AG04450 (cell line): Measurements from ENCODE around the gene GRAP. TPM values are rescaled to one million over a fixed set of nuclear protein-coding genes. Genes with fewer than 3 reads are reported as not detected.

Source experiments
- CTCF ChIA-PET: fragments of 300-600, 350-600 bp; formaldehyde crosslinking; extraction: SDS; loops from one replicate; lab custom pipeline; 2022; ENCODE audit warnings: antibody characterized with exemption, inconsistent platforms; lab: Charles Lee
- POLR2A ChIA-PET: fragments of 350-600 bp; formaldehyde crosslinking; extraction: SDS; loops from one replicate; lab custom pipeline; 2021; ENCODE audit warnings: antibody characterized with exemption, inconsistent platforms; lab: Yijun Ruan, JAX
- DNase-seq: peaks from one replicate; pipeline ENCODE4 v3.0.0-alpha.2; 2011; ENCODE audit warnings: low read depth, low spot score
- H3K27ac ChIP-seq: one replicate; pipeline ENCODE4 v1.5.1; 2012; ENCODE audit warnings: low read depth, low read length, control low read depth
- H3K27me3 ChIP-seq: one replicate; pipeline ENCODE4 v1.6.0; 2012; ENCODE audit warnings: low read length; ENCODE audit not compliant: control insufficient read depth, insufficient read depth
- H3K4me3 ChIP-seq: 2 replicates; pipeline ENCODE4 v1.5.1; 2011; ENCODE audit warnings: mild to moderate bottlenecking, low read depth, low read length, control low read depth
- H3K9me3 ChIP-seq: 2 replicates; pipeline ENCODE4 v1.5.1; 2012; ENCODE audit warnings: low read length; ENCODE audit not compliant: control insufficient read depth, insufficient read depth
- CTCF ChIP-seq: IDR thresholded peaks from 2 replicates; pipeline ENCODE4 v1.5.1; 2011; ENCODE audit warnings: low read depth, low read length, control low read depth, inconsistent platforms
- polyA plus RNA-seq: library from polyadenylated mRNA; depleted of rRNA; stranded (reverse); fragments of >200 nt; gene quantifications from 2 replicates; pipeline ENCODE4 v1.2.3, GENCODE V29; 2011

Gene GRAP
- polyA plus RNA-seq, 1 experiment, result 0.15 TPM

DNA sequence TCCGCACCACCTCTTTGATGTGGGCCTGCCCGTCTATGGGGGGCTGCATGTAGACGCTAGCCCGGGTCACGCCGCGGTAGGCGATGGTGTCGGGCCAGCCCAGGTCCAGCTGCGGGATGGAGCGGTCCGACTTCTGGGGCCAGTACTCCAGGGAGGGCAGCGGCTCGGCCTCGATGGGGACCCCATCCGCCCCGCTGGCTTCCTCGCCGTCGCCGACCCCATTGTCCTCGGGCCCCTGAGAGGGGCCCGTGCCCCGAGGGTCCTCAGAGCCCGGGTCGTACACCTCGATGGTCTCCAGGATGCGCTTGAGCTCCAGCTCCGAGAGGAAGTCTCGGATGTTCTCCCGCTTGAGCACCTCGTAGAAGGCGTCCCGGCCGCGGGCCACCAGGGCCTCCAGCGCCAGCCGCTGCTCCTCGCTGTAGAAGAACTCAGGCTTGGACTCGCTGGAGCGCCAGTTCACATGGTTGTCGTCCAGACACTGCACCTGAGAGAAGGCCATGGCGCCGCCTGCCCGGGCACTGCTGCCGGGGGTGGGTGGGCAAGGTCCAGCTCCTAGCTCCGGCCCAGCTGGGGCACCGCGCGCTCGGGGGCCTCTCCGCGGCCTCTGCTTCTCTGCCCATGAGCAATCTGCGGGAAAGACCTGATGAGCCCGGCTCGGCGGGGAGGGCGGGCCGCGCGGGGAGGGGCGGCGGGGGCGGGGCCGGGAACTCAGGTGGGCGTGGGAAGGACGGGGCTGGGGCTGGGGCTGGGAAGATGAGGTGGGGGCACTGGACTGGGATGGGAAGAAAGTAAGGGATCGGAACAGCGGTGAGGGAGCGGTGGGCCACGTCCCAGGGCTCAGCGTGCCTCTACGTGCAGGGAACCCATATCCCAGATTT, 43.0 kb downstream of the GRAP start:
- TF ChIP-seq CTCF, result no peak
- DNase-seq, result no peak

GRCh38 chr17:19002805-19003542, 43.8 kb downstream of the GRAP start:
- CTCF ChIA-PET, result interaction anchor here (0.8 kb wide), 1 partner anchor 42 kb away, joined by 3 read pairs; no protein-coding TSS in a partner anchor
- no peaks in the 10 kb centered on the region; the same call in 1 of the 2 replicates for H3K9me3 ChIP-seq
- no peak for TF ChIP-seq CTCF
- POLR2A ChIA-PET, result interaction anchor here (1.1 kb wide), 1 partner anchor 42 kb away, joined by 4 read pairs; no protein-coding TSS in a partner anchor
- H3K4me3 ChIP-seq, result peak overlapping the region; percentile 73
- DNase-seq, result no peak
- H3K27me3 ChIP-seq, result no peaks in the 10 kb centered on the region
- peak overlapping the region; percentile 21 for H3K27ac ChIP-seq

More for the DNA sequence above, 43.0 kb downstream of the GRAP start:
- Histone ChIP-seq H3K27me3 (no peaks in the 10 kb centered on the region), H3K9me3 (no peaks in the 10 kb centered on the region; the same call in 1 of the 2 replicates), H3K27ac (peak overlapping the region; percentile 77), H3K4me3 (peak overlapping the region; percentile 73)
- POLR2A ChIA-PET, result interaction anchor here (1.1 kb wide), 1 partner anchor 43 kb away, joined by 4 read pairs; no protein-coding TSS in a partner anchor
- CTCF ChIA-PET, result no interaction called here

DNA sequence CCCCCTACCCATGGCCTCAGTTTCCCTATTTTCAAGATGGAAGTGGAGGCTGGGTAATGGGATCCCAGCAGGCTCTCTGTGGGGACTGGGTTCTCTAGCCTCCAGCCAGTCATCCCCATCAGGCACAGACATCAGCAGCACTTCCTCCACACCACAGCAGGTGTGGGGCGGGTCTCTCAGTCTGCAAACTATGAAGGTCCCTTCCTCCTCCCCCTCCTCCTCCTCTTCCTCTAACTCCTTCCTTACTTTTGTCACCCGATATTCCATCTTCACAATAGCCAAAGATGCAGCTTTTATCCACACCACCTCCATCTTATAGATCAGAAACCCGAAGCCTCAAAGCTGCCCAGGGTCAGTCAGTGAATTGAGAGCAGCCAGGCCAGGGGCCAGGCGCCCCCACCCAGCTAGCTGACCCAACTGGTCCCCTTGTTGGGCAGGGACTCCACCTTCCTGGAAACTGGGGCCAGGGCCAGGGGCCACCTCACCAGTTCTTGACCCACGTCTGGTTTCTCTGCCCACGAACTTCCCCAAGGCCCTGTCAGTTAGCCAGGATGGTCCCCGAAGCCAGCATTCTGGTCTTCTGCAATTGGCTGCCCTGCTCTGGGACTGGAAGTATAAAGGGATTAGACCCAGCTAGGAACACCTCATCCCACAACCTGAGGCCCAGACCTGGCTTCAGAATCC, 44.7 kb downstream of the GRAP start:
- H3K27me3 ChIP-seq, result no peaks in the 10 kb centered on the region
- TF ChIP-seq CTCF, result no peak
- DNase-seq, result no peak
- peak overlapping the region; percentile 73 for H3K4me3 ChIP-seq
- CTCF ChIA-PET, result interaction anchor here (0.8 to 1.3 kb wide), 2 partner anchors 41 kb away, joined by 3 to 7 read pairs; no protein-coding TSS in a partner anchor
- POLR2A ChIA-PET, result interaction anchor here (0.6 to 1.1 kb wide), 2 partner anchors 41 to 70 kb away, joined by 4 to 11 read pairs; no protein-coding TSS in a partner anchor
- no peaks in the 10 kb centered on the region; the same call in 1 of the 2 replicates for H3K9me3 ChIP-seq
- H3K27ac ChIP-seq, result no peak overlapping the region

DNA sequence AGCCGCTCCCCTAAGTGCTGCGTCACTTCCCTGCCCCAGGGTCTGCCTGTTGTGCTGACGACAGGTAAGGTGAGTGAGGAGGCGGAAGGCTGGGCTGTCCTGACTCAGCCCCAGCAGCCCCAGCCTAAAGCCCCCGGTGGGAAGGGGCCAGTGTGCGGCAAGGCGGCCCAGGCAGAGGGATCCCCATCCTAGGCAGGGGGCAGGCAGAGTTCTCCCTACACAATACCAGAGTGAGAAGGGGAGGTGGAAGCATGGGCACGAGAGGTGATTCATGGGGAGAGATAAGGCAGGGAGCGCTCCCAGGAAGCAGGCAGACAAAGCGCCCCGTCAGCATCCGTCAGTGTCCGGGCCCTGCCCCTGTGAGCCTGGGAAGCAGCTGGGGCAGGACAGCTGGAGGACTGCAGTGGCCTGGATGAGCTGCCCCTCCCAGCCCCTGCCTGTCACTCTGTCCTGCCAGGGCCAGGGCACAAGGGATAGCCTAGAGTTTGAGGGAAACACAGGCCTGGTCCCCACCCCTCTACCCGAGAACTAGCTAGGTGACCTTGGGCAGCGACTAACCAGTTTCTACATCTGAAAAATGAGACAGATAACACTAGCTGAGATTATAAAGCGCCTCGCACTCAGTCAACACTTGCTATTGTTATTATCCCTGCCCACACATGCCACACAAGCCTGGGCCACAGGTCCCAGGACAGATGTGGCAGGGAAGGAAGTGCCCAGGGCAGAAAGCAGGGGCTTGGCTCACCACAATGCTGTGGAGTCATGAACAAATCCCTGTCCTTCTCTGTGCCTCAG, 46.0 kb downstream of the GRAP start:
- H3K27ac ChIP-seq, result no peak overlapping the region
- CTCF ChIA-PET, result interaction anchor here (1.3 kb wide), 1 partner anchor 40 kb away, joined by 7 read pairs; no protein-coding TSS in a partner anchor
- POLR2A ChIA-PET, result interaction anchor here (0.6 kb wide), 1 partner anchor 22 kb away, joined by 3 read pairs; no protein-coding TSS in a partner anchor
- H3K4me3 ChIP-seq, result no peak overlapping the region
- no peaks in the 10 kb centered on the region for H3K27me3 ChIP-seq
- TF ChIP-seq CTCF, result no peak
- DNase-seq, result no peak
- peaks cover 11% of the 10 kb centered on the region for H3K9me3 ChIP-seq
